OCI-LY1 (cell line): ENCODE data around the gene C18orf32.

Experiments used
- CTCF ChIP-seq: fragments of 200-600 bp; sonication (generic), shearing (Covaris generic); IDR thresholded peaks from 2 replicates; pipeline ENCODE4 v1.5.1; 2017; ENCODE audit warnings: mild to moderate bottlenecking, antibody characterized with exemption, low read length, moderate library complexity, mixed read lengths
- EZH2 ChIP-seq: fragments of 200-600 bp; sonication (generic), shearing (Covaris generic); IDR thresholded peaks from 2 replicates; pipeline ENCODE4 v1.8.0; 2017; ENCODE audit warnings: borderline replicate concordance, mixed run types, mild to moderate bottlenecking, antibody characterized with exemption, low read length, moderate library complexity, mixed read lengths

- TF ChIP-seq CTCF: no peak
- TF ChIP-seq EZH2: no peak
Measured at GRCh38 chr18:49521216-49521835, 34.3 kb upstream of the C18orf32 start.
